Thymus (tissue), 11 donors: Measurements from ENCODE around the gene EYA4. TPM values are rescaled to one million over a fixed set of nuclear protein-coding genes. Genes with fewer than 3 reads are reported as not detected.
"Not testable (repeated sequence)": the region's sequence is repeated elsewhere in the genome, so short reads cannot be mapped to it uniquely, and the experiment has no call there.

Source experiments
- DNase-seq, 9 donors: peaks; one replicate each; pipeline ENCODE4 v3.0.0-alpha.2; 2013; ENCODE audit warnings: low spot score in 9 of 9, low read depth in 6 of 9, missing footprints in 1 of 9
- H3K27ac ChIP-seq, 2 donors: one replicate each; pipeline ENCODE4 v1.5.1; 2013; ENCODE audit warnings: control low read depth in 1 of 2, low read depth in 1 of 2, low read length in 1 of 2, mild to moderate bottlenecking in 1 of 2, moderate library complexity in 1 of 2
- H3K27me3 ChIP-seq, 2 donors: one replicate each; pipeline ENCODE4 v1.5.1; 2013; ENCODE audit warnings: low read length in 1 of 2; ENCODE audit not compliant: control insufficient read depth in 2 of 2, insufficient read depth in 1 of 2
- H3K36me3 ChIP-seq, 2 donors: one replicate each; pipeline ENCODE4 v1.5.1; 2013; ENCODE audit warnings: low read length in 1 of 2, mild to moderate bottlenecking in 1 of 2, moderate library complexity in 1 of 2; ENCODE audit not compliant: control insufficient read depth in 2 of 2, insufficient read depth in 2 of 2
- H3K4me1 ChIP-seq, 2 donors: one replicate each; pipeline ENCODE4 v1.5.1; 2013; ENCODE audit warnings: low read length in 2 of 2; ENCODE audit not compliant: control insufficient read depth in 2 of 2, insufficient read depth in 2 of 2
- H3K4me3 ChIP-seq, 2 donors: one replicate each; pipeline ENCODE4 v1.5.1; 2013; ENCODE audit warnings: low read length in 2 of 2, control low read depth in 1 of 2, mild to moderate bottlenecking in 1 of 2
- H3K9me3 ChIP-seq, 2 donors: one replicate each; pipeline ENCODE4 v1.5.1; 2013; ENCODE audit warnings: low read length in 1 of 2, mild to moderate bottlenecking in 1 of 2; ENCODE audit not compliant: control insufficient read depth in 2 of 2, insufficient read depth in 1 of 2
- WGBS: extraction: QIAGEN DNeasy Blood & Tissue Kit; methylation state at CpG from one replicate; pipeline ENCODE4 v1.1.7; 2013; 5-methylcytosine and 5-hydroxymethylcytosine counted together
- polyA plus RNA-seq: library from polyadenylated mRNA; stranded (reverse); fragments of 200-250 nt; gene quantifications from one replicate; pipeline ENCODE4 v1.2.3, GENCODE V29; 2013
- total RNA-seq: library from RNA; stranded (reverse); fragments of 120-200 nt; gene quantifications from one replicate; pipeline ENCODE4 v1.2.4, GENCODE V29; 2013
- donor health status: healthy.

The EYA4 gene
- total and polyA plus RNA-seq, 2 donors: 6.2 to 9.5 TPM

DNA sequence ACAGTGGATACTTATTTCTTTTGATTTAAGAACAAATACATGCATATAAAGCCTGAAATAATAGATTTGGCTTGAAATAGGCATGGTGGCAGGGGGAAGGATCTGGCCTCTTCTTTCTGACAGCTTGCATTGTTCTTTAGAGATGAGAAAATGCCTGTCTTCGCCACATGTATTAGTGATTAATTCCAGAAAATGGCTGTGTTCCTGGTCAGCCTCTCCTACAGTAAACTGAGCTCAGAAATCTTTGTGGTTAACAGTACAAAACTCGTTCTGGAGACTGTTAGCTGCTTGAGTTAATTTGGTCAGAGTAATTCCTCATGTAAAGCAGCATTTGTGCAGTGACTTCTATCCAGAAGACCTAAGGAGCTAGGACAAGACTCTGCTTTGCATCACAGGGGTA is 151.5 kb downstream of the EYA4 start:
- 79% methylated on average over 2 of the region's 2 CpGs for WGBS
- H3K27ac ChIP-seq: no peak overlapping the region
- no peaks in the 10 kb centered on the region for H3K4me1 ChIP-seq
- H3K36me3 ChIP-seq: no peaks in the 10 kb centered on the region
- no peaks in the 10 kb centered on the region for H3K27me3 ChIP-seq
- no peak for DNase-seq
- no peak overlapping the region for H3K4me3 ChIP-seq
- no peaks in the 10 kb centered on the region for H3K9me3 ChIP-seq

DNA sequence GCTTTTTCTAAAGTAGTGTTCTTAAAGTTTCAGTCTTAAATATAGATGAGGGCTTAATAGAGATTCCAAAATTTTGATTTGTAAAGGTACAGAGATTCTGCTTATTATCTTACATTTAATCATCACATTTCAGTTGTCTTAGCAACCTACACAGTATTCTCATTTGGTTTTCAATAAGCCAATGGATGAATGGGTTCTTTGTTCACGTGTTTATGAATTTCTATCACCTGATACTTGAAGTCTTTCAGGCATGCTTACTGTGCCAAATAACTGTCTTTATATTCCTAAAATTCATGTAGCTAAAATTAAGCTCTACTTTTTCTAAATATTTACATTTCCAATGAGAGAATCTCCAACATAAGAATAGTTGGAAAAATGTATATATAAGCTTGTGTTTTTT is 152.7 kb downstream of the EYA4 start:
- no peaks in the 10 kb centered on the region for H3K27me3 ChIP-seq
- H3K27ac ChIP-seq: no peak overlapping the region
- WGBS: 91% methylated on average over 1 of the region's 1 CpG
- no peaks in the 10 kb centered on the region for H3K36me3 ChIP-seq
- DNase-seq: no peak
- no peaks in the 10 kb centered on the region for H3K9me3 ChIP-seq
- H3K4me1 ChIP-seq: peaks cover 0 to under 1% of the 10 kb centered on the region in 2 donors
- H3K4me3 ChIP-seq: no peak overlapping the region

DNA sequence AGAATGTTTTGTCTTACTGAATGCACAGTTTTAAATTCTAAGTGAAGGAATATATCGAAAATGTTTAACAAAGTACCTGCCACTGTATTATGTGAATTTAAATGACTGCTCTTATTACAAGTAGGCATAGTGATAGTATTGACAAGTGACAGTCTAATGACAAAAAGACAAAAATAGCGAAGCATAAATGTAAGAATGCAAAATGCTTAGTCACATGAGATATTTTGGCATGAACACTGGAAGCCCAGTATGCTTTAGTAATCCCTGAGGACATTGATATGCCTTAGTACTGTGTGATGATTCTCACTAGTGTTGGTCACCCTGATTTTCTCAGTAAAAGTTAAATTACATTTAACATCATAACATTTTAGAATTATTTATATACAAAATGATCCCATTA is 153.5 kb downstream of the EYA4 start:
- no peak overlapping the region for H3K4me3 ChIP-seq
- H3K4me1 ChIP-seq: peaks cover 0 to 2% of the 10 kb centered on the region in 2 donors
- 91% methylated on average over 2 of the region's 2 CpGs for WGBS
- H3K9me3 ChIP-seq: no peaks in the 10 kb centered on the region
- no peaks in the 10 kb centered on the region for H3K27me3 ChIP-seq
- DNase-seq: no peak
- no peaks in the 10 kb centered on the region for H3K36me3 ChIP-seq
- H3K27ac ChIP-seq: no peak overlapping the region

DNA sequence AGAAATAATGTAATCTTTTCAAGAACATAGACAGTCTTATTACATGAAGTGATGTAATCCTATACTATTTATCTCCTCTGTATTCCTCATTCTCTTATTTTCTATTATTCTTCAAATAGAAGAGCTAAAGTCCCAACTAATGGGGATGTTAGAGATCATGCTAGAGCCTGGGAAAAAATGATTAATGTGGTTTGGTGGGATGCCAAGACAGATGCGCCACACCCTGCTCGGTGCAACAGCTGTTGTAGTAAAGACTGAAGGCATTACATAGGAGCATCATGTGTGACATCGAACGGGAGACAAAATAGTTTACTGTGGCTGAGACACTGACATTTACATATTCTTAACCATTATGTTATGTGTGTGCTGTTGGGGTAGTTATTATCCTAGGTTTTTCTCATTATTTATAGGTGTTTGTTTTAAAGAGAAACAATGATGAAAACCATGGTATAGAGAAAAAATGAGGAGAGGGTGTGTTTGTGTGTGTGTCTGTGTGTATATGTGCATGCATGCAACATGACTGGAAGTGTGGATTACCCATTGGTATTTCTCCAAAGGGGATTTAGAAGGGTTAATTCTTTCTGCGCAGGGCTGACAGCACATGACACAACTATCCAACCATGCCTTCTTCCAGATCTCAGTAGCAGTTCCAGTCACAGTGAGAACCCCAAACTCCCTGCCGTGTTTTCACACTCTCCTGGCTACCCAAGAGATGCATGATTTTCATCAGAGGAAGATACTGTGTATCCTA is 155.3 kb downstream of the EYA4 start:
- 92% methylated on average over 6 of the region's 6 CpGs for WGBS
- H3K9me3 ChIP-seq: no peaks in the 10 kb centered on the region
- H3K4me1 ChIP-seq: peaks cover 0 to 2% of the 10 kb centered on the region in 2 donors
- peak in 1 of 9 donors; percentile 4 for DNase-seq
- no peaks in the 10 kb centered on the region for H3K27me3 ChIP-seq
- no peak overlapping the region for H3K27ac ChIP-seq
- no peak overlapping the region for H3K4me3 ChIP-seq
- no peaks in the 10 kb centered on the region for H3K36me3 ChIP-seq

DNA sequence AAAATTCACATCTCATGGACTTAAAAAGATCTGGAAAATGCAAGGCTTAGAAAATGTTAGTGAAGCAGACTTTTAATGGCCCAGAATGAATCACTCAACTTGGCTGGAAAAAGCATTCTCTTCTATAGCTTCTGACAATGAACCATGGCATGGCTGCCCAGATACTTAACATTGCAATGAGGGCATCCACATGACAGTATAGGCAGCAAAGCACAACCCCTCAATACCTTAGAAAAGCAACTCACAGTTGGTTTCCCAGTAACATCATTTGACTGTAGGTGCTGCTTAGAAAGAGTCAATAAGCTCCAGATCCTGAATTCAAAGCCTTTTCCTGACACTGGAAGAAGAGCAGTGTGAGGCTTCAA is 155.8 kb downstream of the EYA4 start:
- H3K27ac ChIP-seq: no peak overlapping the region
- no peak overlapping the region for H3K4me3 ChIP-seq
- DNase-seq: no peak
- no peaks in the 10 kb centered on the region for H3K36me3 ChIP-seq
- H3K27me3 ChIP-seq: no peaks in the 10 kb centered on the region
- peaks cover 0 to 2% of the 10 kb centered on the region in 2 donors for H3K4me1 ChIP-seq
- no peaks in the 10 kb centered on the region for H3K9me3 ChIP-seq

DNA sequence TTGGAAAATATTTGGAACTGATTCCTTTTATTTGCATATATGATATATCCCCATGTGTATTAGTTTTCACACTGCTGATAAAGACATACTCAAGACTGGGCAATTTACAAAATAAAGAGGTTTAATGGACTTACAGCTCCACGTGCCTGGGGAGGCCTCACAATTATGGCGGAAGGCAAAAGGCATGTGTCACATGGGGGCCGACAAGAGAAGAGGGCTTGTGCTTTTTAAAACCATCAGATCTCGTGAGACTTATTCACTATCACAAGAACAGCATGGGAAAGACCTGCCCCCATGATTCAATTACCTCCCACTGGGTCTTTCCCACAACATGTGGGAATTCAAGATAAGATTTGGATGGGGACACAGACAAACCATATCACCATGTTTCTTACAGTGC is 156.4 kb downstream of the EYA4 start:
- H3K4me1 ChIP-seq, H3K27me3 ChIP-seq, H3K27ac ChIP-seq, H3K36me3 ChIP-seq, H3K4me3 ChIP-seq, DNase-seq, H3K9me3 ChIP-seq: not testable (repeated sequence)
- WGBS: 93% methylated on average over 4 of the region's 4 CpGs

DNA sequence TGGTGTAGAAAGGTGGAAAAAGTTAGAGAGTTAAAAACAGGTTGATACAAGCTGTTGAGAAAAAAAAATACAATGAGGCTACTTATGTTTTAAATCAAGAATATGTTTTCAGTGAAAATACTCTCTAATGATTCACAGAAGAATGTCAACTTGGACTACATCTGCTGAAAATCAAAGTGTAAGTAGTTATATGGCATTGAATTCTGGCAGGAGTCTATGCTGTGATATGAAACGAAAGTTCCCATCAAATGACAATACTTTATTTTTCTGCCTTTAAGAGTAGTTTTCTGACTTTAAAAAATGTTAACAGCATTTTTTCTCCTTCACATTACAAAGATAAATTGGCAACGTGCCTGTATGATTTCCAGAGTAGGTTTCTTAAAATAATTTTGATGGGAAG is 158.3 kb downstream of the EYA4 start:
- no peak overlapping the region for H3K27ac ChIP-seq
- peaks cover 0 to 2% of the 10 kb centered on the region in 2 donors for H3K4me1 ChIP-seq
- H3K9me3 ChIP-seq: no peaks in the 10 kb centered on the region
- no peaks in the 10 kb centered on the region for H3K27me3 ChIP-seq
- WGBS: 84% methylated on average over 2 of the region's 2 CpGs
- no peaks in the 10 kb centered on the region for H3K36me3 ChIP-seq
- no peak overlapping the region for H3K4me3 ChIP-seq
- no peak for DNase-seq

DNA sequence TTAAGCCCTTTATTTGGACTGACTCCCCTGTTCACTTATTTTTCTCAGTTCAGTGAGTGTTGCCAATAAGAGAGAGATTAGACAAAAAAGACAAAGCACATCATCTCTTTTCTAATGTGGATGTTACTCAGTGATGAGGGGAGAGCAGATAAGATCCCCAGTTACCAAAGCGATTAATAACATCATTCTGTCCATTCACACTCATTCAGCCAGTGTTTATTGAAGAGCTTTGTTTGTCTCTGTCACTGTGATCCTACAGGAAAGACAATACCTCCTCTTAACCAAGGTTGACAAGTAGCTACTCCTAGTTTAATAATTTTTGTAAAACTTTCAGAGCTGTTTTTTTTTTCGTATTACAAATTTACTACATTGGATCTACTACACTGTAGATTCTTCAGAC is 163.0 kb downstream of the EYA4 start:
- no peaks in the 10 kb centered on the region for H3K27me3 ChIP-seq
- H3K4me3 ChIP-seq: no peak overlapping the region
- no peak overlapping the region for H3K27ac ChIP-seq
- H3K4me1 ChIP-seq: no peaks in the 10 kb centered on the region
- DNase-seq: no peak
- no peaks in the 10 kb centered on the region for H3K36me3 ChIP-seq
- H3K9me3 ChIP-seq: no peaks in the 10 kb centered on the region
- WGBS: 92% methylated on average over 2 of the region's 2 CpGs

DNA sequence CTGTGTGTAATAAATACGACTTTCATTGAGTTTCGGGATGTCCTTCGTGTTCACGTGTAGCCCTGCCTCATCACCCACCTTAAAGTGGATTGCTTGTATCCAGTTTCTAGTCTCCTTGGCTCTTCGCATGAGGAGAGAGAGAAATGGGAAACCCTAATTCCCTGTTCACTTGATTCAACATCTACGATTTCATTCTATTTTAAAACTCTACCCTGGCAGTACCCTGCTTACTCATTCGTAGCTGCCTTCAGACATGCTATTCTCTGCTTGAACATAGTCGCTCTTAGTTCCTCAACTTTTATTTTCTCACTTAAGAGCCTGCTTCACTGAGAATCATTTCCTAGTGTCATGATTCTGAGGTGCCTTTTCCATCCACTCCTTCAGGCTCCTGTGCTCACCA is 163.6 kb downstream of the EYA4 start:
- no peaks in the 10 kb centered on the region for H3K36me3 ChIP-seq
- H3K4me3 ChIP-seq: no peak overlapping the region
- 95% methylated on average over 8 of the region's 8 CpGs for WGBS
- no peak overlapping the region for H3K27ac ChIP-seq
- no peak for DNase-seq
- H3K4me1 ChIP-seq: no peaks in the 10 kb centered on the region
- no peaks in the 10 kb centered on the region for H3K27me3 ChIP-seq
- no peaks in the 10 kb centered on the region for H3K9me3 ChIP-seq
